HG02884 (cell line): ENCODE data around the gene UBE2R2.

Source experiments
- ATAC-seq: cut with Tn5 transposase; IDR thresholded peaks from one replicate; pipeline ENCODE4 v1.9.1; 2021; ENCODE audit warnings: mild to moderate bottlenecking, moderate library complexity; ENCODE audit not compliant: unreplicated experiment

UBE2R2 gene

GRCh38 chr9:33880211-33881089 lies 63.5 kb downstream of the UBE2R2 start:
- no peak for ATAC-seq

GRCh38 chr9:33881635-33882034 lies 64.7 kb downstream of the UBE2R2 start:
- no peak for ATAC-seq

- ATAC-seq: no peak
Measured at GRCh38 chr9:33884856-33885701, 68.1 kb downstream of the UBE2R2 start.

GRCh38 chr9:33885948-33886347 lies 69.0 kb downstream of the UBE2R2 start:
- no peak for ATAC-seq

- ATAC-seq: no peak
Measured at GRCh38 chr9:33893861-33894260, 76.9 kb downstream of the UBE2R2 start.

- no peak for ATAC-seq
Measured at GRCh38 chr9:33894316-33894715, 77.4 kb downstream of the UBE2R2 start.

GRCh38 chr9:33903157-33903780 lies 86.3 kb downstream of the UBE2R2 start:
- ATAC-seq: no peak

GRCh38 chr9:33905137-33905536 lies 88.2 kb downstream of the UBE2R2 start:
- ATAC-seq: no peak

GRCh38 chr9:33906769-33907168 lies 89.8 kb downstream of the UBE2R2 start:
- no peak for ATAC-seq

GRCh38 chr9:33907347-33907746 lies 90.4 kb downstream of the UBE2R2 start:
- no peak for ATAC-seq

- no peak for ATAC-seq
Measured at GRCh38 chr9:33908114-33908513, 91.2 kb downstream of the UBE2R2 start.

GRCh38 chr9:33908749-33909148 lies 91.8 kb downstream of the UBE2R2 start:
- ATAC-seq: no peak

- no peak for ATAC-seq
Measured at GRCh38 chr9:33913541-33913940, 96.6 kb downstream of the UBE2R2 start.

- no peak for ATAC-seq
Measured at GRCh38 chr9:33914887-33915628, 98.1 kb downstream of the UBE2R2 start.

GRCh38 chr9:33917036-33917435 lies 100.1 kb downstream of the UBE2R2 start:
- no peak for ATAC-seq

- no peak for ATAC-seq
Measured at GRCh38 chr9:33919276-33919897, 102.4 kb downstream of the UBE2R2 start.

GRCh38 chr9:33921967-33922895 lies 105.3 kb downstream of the UBE2R2 start:
- no peak for ATAC-seq

GRCh38 chr9:33923079-33923478 lies 106.1 kb downstream of the UBE2R2 start:
- ATAC-seq: no peak

- ATAC-seq: no peak
Measured at GRCh38 chr9:33923998-33924701, 107.2 kb downstream of the UBE2R2 start.
